GM12801 (cell line): ENCODE measurements around the gene N4BP3.
A peak's percentile ranks its signal among the peaks of the same experiment; 100 is the strongest.

ENCODE experiments used
- CTCF ChIP-seq: IDR thresholded peaks from one replicate; pipeline ENCODE4 v1.5.1; 2011; ENCODE audit warnings: control low read depth; ENCODE audit not compliant: insufficient read length; ENCODE audit errors: extremely low read depth

The N4BP3 gene

GRCh38 chr5:178119915-178120606 lies 6.7 kb downstream of the N4BP3 start:
- TF ChIP-seq CTCF, result no peak

- TF ChIP-seq CTCF, result peak; percentile 62
Measured at GRCh38 chr5:178120607-178121357, 7.5 kb downstream of the N4BP3 start.

- TF ChIP-seq CTCF, result no peak
Measured at GRCh38 chr5:178121391-178122276, 8.3 kb downstream of the N4BP3 start.

GRCh38 chr5:178122346-178122745 lies 9.0 kb downstream of the N4BP3 start:
- TF ChIP-seq CTCF, result no peak

GRCh38 chr5:178123094-178123965 lies 10.0 kb downstream of the N4BP3 start:
- no peak for TF ChIP-seq CTCF

GRCh38 chr5:178123966-178124925 lies 10.9 kb downstream of the N4BP3 start:
- no peak for TF ChIP-seq CTCF
